GM23248 (cell line): Measurements from ENCODE around the gene F2RL2. TPM values are rescaled to one million over a fixed set of nuclear protein-coding genes. Genes with fewer than 3 reads are reported as not detected.

Source experiments
- DNase-seq: peaks from one replicate; pipeline ENCODE4 v3.0.0-alpha.2; 2015
- H2AFZ ChIP-seq: fragments of 200-600 bp; sonication (generic); 2 replicates; pipeline ENCODE4 v1.6.1; 2016; ENCODE audit warnings: antibody characterized with exemption
- H3F3A ChIP-seq: fragments of 200-600 bp; sonication (generic); 2 replicates; pipeline ENCODE4 v1.6.1; 2016; ENCODE audit warnings: mild to moderate bottlenecking, antibody characterized with exemption, mixed run types; ENCODE audit not compliant: insufficient read depth
- H3K27ac ChIP-seq: fragments of 200-600 bp; sonication (generic); 2 replicates; pipeline ENCODE4 v1.5.1; 2016; ENCODE audit warnings: mild to moderate bottlenecking
- H3K27me3 ChIP-seq: fragments of 200-600 bp; sonication (generic); replicated peaks from 2 replicates; pipeline ENCODE4 v1.6.1; 2016; ENCODE audit warnings: mild to moderate bottlenecking; ENCODE audit not compliant: insufficient read depth
- H3K36me3 ChIP-seq: fragments of 200-600 bp; sonication (generic); 2 replicates; pipeline ENCODE4 v1.6.1; 2016; ENCODE audit warnings: low read depth, mild to moderate bottlenecking
- H3K4me1 ChIP-seq: fragments of 200-600 bp; sonication (generic); 2 replicates; pipeline ENCODE4 v1.6.1; 2016; ENCODE audit warnings: mild to moderate bottlenecking; ENCODE audit not compliant: insufficient read depth
- H3K4me2 ChIP-seq: fragments of 200-600 bp; sonication (generic); one replicate; pipeline ENCODE4 v1.6.1; 2016; ENCODE audit warnings: mild to moderate bottlenecking; ENCODE audit not compliant: unreplicated experiment
- H3K4me3 ChIP-seq: fragments of 200-600 bp; sonication (generic); 2 replicates; pipeline ENCODE4 v1.5.1; 2016; ENCODE audit warnings: mild to moderate bottlenecking
- H3K79me2 ChIP-seq: fragments of 200-600 bp; sonication (generic); 2 replicates; pipeline ENCODE4 v1.6.1; 2016; ENCODE audit warnings: mild to moderate bottlenecking; ENCODE audit not compliant: insufficient read depth
- H3K9ac ChIP-seq: fragments of 200-600 bp; sonication (generic); 2 replicates; pipeline ENCODE4 v1.6.1; 2016; ENCODE audit warnings: mild to moderate bottlenecking
- H3K9me2 ChIP-seq: fragments of 200-600 bp; sonication (generic); 2 replicates; pipeline ENCODE4 v1.6.1; 2016; ENCODE audit warnings: mixed run types, mild to moderate bottlenecking, moderate library complexity; ENCODE audit not compliant: insufficient read depth
- H3K9me3 ChIP-seq: fragments of 200-600 bp; sonication (generic); one replicate; pipeline ENCODE4 v1.6.1; 2017; ENCODE audit warnings: low read depth
- H4K20me1 ChIP-seq: fragments of 200-600 bp; sonication (generic); 2 replicates; pipeline ENCODE4 v1.6.0; 2016; ENCODE audit not compliant: insufficient read depth
- EZH2 ChIP-seq: fragments of 200-600 bp; sonication (generic); IDR thresholded peaks from 2 replicates; pipeline ENCODE4 v1.6.1; 2018; ENCODE audit warnings: antibody characterized with exemption, mild to moderate bottlenecking; ENCODE audit not compliant: insufficient read depth, poor library complexity, severe bottlenecking
- EZH2phosphoT487 ChIP-seq: fragments of 200-600 bp; sonication (generic); IDR thresholded peaks from 2 replicates; pipeline ENCODE4 v1.6.1; 2018; ENCODE audit warnings: antibody characterized with exemption, moderate library complexity, mild to moderate bottlenecking, low read depth; ENCODE audit not compliant: insufficient read depth
- WGBS, 2 experiments: methylation state at CpG; one replicate each; pipeline ENCODE4 v1.1.6; 2015 to 2017; ENCODE audit warnings: low lambda C conversion rate in 2 of 2, low coverage in 1 of 2; ENCODE audit errors: missing lambda C conversion rate in 2 of 2; 5-methylcytosine and 5-hydroxymethylcytosine counted together
- in situ Hi-C: fragments of 300-500 bp; cut with MboI; formaldehyde crosslinking; loops from 2 replicates; pipeline ENCODE4 v1.15.0; 2020
- polyA plus RNA-seq: library from polyadenylated mRNA; unstranded; fragments of >200 nt; fragmentation: Nextera tagmentation; extraction: Ambion mirVana; gene quantifications from 2 replicates; pipeline ENCODE4 v1.2.1, GENCODE V29; 2016
- total RNA-seq: library from RNA; depleted of rRNA; stranded (reverse); fragments of >200 nt; shearing (Covaris generic); gene quantifications from 2 replicates; pipeline ENCODE4 v1.2.3, GENCODE V29; 2014; rRNA removed

Gene F2RL2
- total RNA-seq (under 0.01 TPM in 1 of 2 replicates, not detected in the other), polyA plus RNA-seq (0.05 TPM in 1 of 2 replicates, not detected in the other)

DNA sequence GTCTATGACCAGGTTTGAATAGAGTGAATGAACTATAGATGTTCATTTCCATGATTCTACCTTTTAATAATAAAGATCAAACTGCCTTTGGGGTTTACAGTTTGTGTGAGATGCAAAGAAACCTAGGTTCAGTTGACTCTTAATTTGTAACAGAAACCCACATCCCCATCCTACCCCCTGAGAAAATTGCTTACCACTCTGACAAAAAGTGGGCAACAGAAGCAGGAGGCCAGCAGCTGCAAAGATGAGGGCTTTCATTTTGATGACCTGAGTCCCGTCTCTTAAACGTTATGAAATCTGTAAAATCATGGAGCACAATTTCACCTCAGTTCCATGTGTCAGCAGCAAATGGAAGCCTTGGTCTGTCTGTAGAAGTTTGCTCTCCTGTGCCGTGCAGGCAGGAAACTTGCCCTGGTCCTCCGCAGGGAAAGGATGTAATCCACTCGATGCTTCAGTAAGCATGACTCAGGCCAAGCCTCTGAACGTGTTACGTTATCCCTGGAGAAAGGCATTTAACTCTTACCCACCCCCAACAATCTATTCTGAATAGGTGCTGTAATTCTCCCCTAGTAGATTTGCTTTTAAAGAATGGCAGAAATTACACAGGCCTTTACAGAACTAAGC, at the start of gene F2RL2:
TSS of gene F2RL2 (minus strand) at position 431 of the 624 bp plus-strand sequence. CDS start at position 258, 173 bp downstream.
- 2% methylated on average over 7 of the region's 7 CpGs for WGBS, 2 experiments
- Histone ChIP-seq H3K27ac (no peak within 1 kb of the TSS), H3K9me2 (no peaks in the 10 kb centered on the region)

GRCh38 chr5:76672242-76672641, 49.0 kb upstream of the F2RL2 start:
- Histone ChIP-seq H3K4me3 (no peak overlapping the region), H4K20me1 (no peaks in the 10 kb centered on the region), H3F3A (no peaks in the 10 kb centered on the region), H3K79me2 (no peaks in the 10 kb centered on the region), H3K27ac (no peak overlapping the region), H3K4me2 (no peak overlapping the region), H3K9me3 (no peaks in the 10 kb centered on the region), H3K36me3 (no peaks in the 10 kb centered on the region), H3K9ac (no peak overlapping the region), H3K9me2 (no peaks in the 10 kb centered on the region), H2AFZ (no peak overlapping the region), H3K4me1 (no peaks in the 10 kb centered on the region), H3K27me3 (peaks cover 34% of the 10 kb centered on the region; the same call in 1 of the 2 replicates)
- in situ Hi-C loops = no loop called here
- WGBS, 2 experiments = 60 to 65% methylated on average over 2 of the region's 2 CpGs
- no peak for DNase-seq
- TF ChIP-seq EZH2phosphoT487 = no peak
- TF ChIP-seq EZH2 = no peak

More for the DNA sequence above, at the start of gene F2RL2:
- Histone ChIP-seq H3K4me2 (no peak within 1 kb of the TSS), H4K20me1 (no peaks in the 10 kb centered on the region), H3K36me3 (no peaks in the 10 kb centered on the region), H3F3A (no peaks in the 10 kb centered on the region), H3K27me3 (peaks cover 42% of the 10 kb centered on the region), H3K9ac (no peak within 1 kb of the TSS), H3K4me3 (no peak within 1 kb of the TSS), H2AFZ (peak within 1 kb of the TSS; percentile 28; the same call in 1 of the 2 replicates), H3K79me2 (no peaks in the 10 kb centered on the region), H3K9me3 (no peaks in the 10 kb centered on the region), H3K4me1 (no peaks in the 10 kb centered on the region)
- peak; percentile 80 for DNase-seq
- TF ChIP-seq EZH2phosphoT487 (no peak), EZH2 (no peak)
- in situ Hi-C loops = no loop called here

DNA sequence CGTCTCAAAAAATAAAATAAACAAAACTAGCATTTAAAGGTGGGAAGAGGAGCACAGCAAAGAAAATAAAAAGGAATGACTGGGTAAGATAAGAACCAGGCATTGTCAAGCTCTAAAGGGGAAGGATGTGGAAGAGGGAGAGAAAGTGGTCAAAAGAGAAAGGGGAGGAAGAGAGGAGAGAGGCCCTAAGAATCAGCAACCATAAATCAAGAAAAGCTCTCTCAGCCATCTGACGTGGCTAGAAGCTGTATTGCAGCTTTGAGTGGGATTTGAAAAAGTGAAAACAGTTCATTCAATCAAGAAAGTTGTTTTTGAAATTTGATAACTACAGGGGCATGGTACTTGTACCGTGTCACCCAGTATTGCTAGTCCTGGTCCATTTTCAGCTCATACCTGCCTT, 47.3 kb upstream of the F2RL2 start:
- H3K36me3 ChIP-seq = no peaks in the 10 kb centered on the region
- H4K20me1 ChIP-seq = no peaks in the 10 kb centered on the region
- no peak overlapping the region for H3K4me3 ChIP-seq
- no peak overlapping the region for H3K9ac ChIP-seq
- H3F3A ChIP-seq = no peaks in the 10 kb centered on the region
- H3K27me3 ChIP-seq = peaks cover 37% of the 10 kb centered on the region
- no peaks in the 10 kb centered on the region for H3K9me3 ChIP-seq
- no peaks in the 10 kb centered on the region for H3K9me2 ChIP-seq
- WGBS, 2 experiments = 80 to 82% methylated on average over 3 of the region's 3 CpGs
- H3K4me1 ChIP-seq = no peaks in the 10 kb centered on the region
- H3K79me2 ChIP-seq = no peaks in the 10 kb centered on the region
- no peak overlapping the region for H3K27ac ChIP-seq
- H3K4me2 ChIP-seq = no peak overlapping the region
- no peak for TF ChIP-seq EZH2phosphoT487
- no peak for TF ChIP-seq EZH2
- DNase-seq = no peak
- in situ Hi-C loops = no loop called here
- H2AFZ ChIP-seq = no peak overlapping the region

GRCh38 chr5:76669245-76669644, 46.0 kb upstream of the F2RL2 start:
- Histone ChIP-seq H3K79me2 (no peaks in the 10 kb centered on the region), H3K9ac (no peak overlapping the region), H3K4me3 (no peak overlapping the region), H3K27ac (no peak overlapping the region), H3K9me2 (no peaks in the 10 kb centered on the region), H3F3A (no peaks in the 10 kb centered on the region), H3K9me3 (no peaks in the 10 kb centered on the region), H3K4me1 (no peaks in the 10 kb centered on the region), H4K20me1 (no peaks in the 10 kb centered on the region), H2AFZ (no peak overlapping the region), H3K27me3 (peaks cover 34% of the 10 kb centered on the region), H3K36me3 (no peaks in the 10 kb centered on the region), H3K4me2 (no peak overlapping the region)
- no peak for DNase-seq
- in situ Hi-C loops = no loop called here
- TF ChIP-seq EZH2phosphoT487 = no peak
- WGBS, 2 experiments = 82 to 83% methylated on average over 5 of the region's 5 CpGs
